HG03108 (cell line): ENCODE results near the gene WDR37.
"Not testable (repeated sequence)": the region's sequence is repeated elsewhere in the genome, so short reads cannot be mapped to it uniquely, and the experiment has no call there.

Experiments
- ATAC-seq: cut with Tn5 transposase; IDR thresholded peaks from one replicate; pipeline ENCODE4 v1.9.1; 2021; ENCODE audit warnings: moderate library complexity; ENCODE audit not compliant: unreplicated experiment

The WDR37 gene

GRCh38 chr10:1149793-1150637 lies 93.8 kb downstream of the WDR37 start:
- ATAC-seq, result no peak

GRCh38 chr10:1150638-1150955 lies 94.4 kb downstream of the WDR37 start:
- ATAC-seq, result no peak

- no peak for ATAC-seq
Measured at GRCh38 chr10:1151076-1152033, 95.2 kb downstream of the WDR37 start.

- ATAC-seq, result no peak
Measured at GRCh38 chr10:1152386-1153250, 96.4 kb downstream of the WDR37 start.

- ATAC-seq, result no peak
Measured at GRCh38 chr10:1153251-1153763, 97.1 kb downstream of the WDR37 start.

- no peak for ATAC-seq
Measured at GRCh38 chr10:1153805-1154351, 97.7 kb downstream of the WDR37 start.

- no peak for ATAC-seq
Measured at GRCh38 chr10:1154531-1155295, 98.5 kb downstream of the WDR37 start.

GRCh38 chr10:1155791-1156615 lies 99.8 kb downstream of the WDR37 start:
- no peak for ATAC-seq

GRCh38 chr10:1156616-1156886 lies 100.4 kb downstream of the WDR37 start:
- no peak for ATAC-seq

- ATAC-seq, result no peak
Measured at GRCh38 chr10:1156921-1157614, 100.9 kb downstream of the WDR37 start.

- no peak for ATAC-seq
Measured at GRCh38 chr10:1157615-1157933, 101.4 kb downstream of the WDR37 start.

GRCh38 chr10:1158066-1158465 lies 101.9 kb downstream of the WDR37 start:
- ATAC-seq, result no peak

GRCh38 chr10:1158536-1158935 lies 102.4 kb downstream of the WDR37 start:
- ATAC-seq, result not testable (repeated sequence)

GRCh38 chr10:1159131-1160061 lies 103.2 kb downstream of the WDR37 start:
- ATAC-seq, result no peak

- ATAC-seq, result no peak
Measured at GRCh38 chr10:1160561-1161314, 104.6 kb downstream of the WDR37 start.

- ATAC-seq, result not testable (repeated sequence)
Measured at GRCh38 chr10:1161315-1161673, 105.1 kb downstream of the WDR37 start.
